Spinal cord (tissue), 10 donors: ENCODE results near the gene PHACTR3. TPM values are rescaled to one million over a fixed set of nuclear protein-coding genes. Genes with fewer than 3 reads are reported as not detected.
A peak's percentile ranks its signal among the peaks of the same experiment; 100 is the strongest.
"Not testable (repeated sequence)": the region's sequence is repeated elsewhere in the genome, so short reads cannot be mapped to it uniquely, and the experiment has no call there.

Experiments
- DNase-seq, 6 donors: peaks; one replicate each; pipeline versions ENCODE4 v3.0.0 to v3.0.0-alpha.2; 2013 to 2015; ENCODE audit warnings: low spot score in 6 of 6, low read depth in 4 of 6
- H3K27ac ChIP-seq: one replicate; pipeline ENCODE4 v1.5.1; 2013; ENCODE audit warnings: low read depth, low read length, control low read depth
- H3K27me3 ChIP-seq: one replicate; pipeline ENCODE4 v1.6.1; 2013; ENCODE audit warnings: low read length; ENCODE audit not compliant: control insufficient read depth, insufficient read depth
- H3K36me3 ChIP-seq: one replicate; pipeline ENCODE4 v1.6.1; 2013; ENCODE audit warnings: low read length; ENCODE audit not compliant: control insufficient read depth, insufficient read depth
- H3K4me1 ChIP-seq: one replicate; pipeline ENCODE4 v1.6.1; 2013; ENCODE audit warnings: low read length; ENCODE audit not compliant: control insufficient read depth, insufficient read depth
- H3K4me3 ChIP-seq: one replicate; pipeline ENCODE4 v1.5.1; 2013; ENCODE audit warnings: low read depth, low read length, control low read depth
- H3K9me3 ChIP-seq: one replicate; pipeline ENCODE4 v1.6.1; 2013; ENCODE audit warnings: low read length; ENCODE audit not compliant: control insufficient read depth, insufficient read depth
- WGBS: methylation state at CpG from one replicate; pipeline ENCODE4 v1.1.5; 2013; ENCODE audit warnings: missing lambda C conversion rate; ENCODE audit not compliant: insufficient coverage; 5-methylcytosine and 5-hydroxymethylcytosine counted together
- long read RNA-seq, 4 donors: transcript quantifications; one replicate each; lab custom pipeline, GENCODE V29; 2026
- polyA plus RNA-seq, 2 donors: library from polyadenylated mRNA; unstranded; fragments of 120-200 nt; gene quantifications; one replicate each; pipeline ENCODE4 v1.2.1, GENCODE V29; 2013; ENCODE audit not compliant: insufficient read length in 2 of 2
- total RNA-seq, 2 donors: library from RNA; depleted of rRNA in 1 of 2; stranded (reverse); fragments of 120-200 nt in 1 of 2; fragments of >200 nt in 1 of 2; gene quantifications; one replicate each; pipeline versions ENCODE4 v1.2.3 to v1.2.4, GENCODE V29; 2013 to 2014
- donor health status: healthy.

Gene PHACTR3
- 10 to 100 TPM; 23.5 to 27.9 TPM for total RNA-seq
- 10 to 100 TPM; 77.2 to 97.8 TPM for polyA plus RNA-seq
- long read RNA-seq, donor 1, transcript PHACTR3-204 (13 exons, 2,728 nt): major isoform, 27 of 42 reads
- long read RNA-seq, donor 1, transcript PHACTR3-208 (5 exons, 1,585 nt): minor isoform, 5 of 42 reads
- long read RNA-seq, donor 1, transcript PHACTR3-202 (13 exons, 2,252 nt): minor isoform, 8 of 42 reads
- long read RNA-seq, donor 1, partial matches to known transcripts: 0 of 42 reads
- long read RNA-seq, donor 1, other reads (novel, unspliced or antisense): 0 of 42 reads
- long read RNA-seq, donor 2, transcript PHACTR3-204 (13 exons, 2,728 nt): major isoform, 8 of 11 reads
- long read RNA-seq, donor 2, partial matches to known transcripts: 0 of 11 reads
- long read RNA-seq, donor 2, other reads (novel, unspliced or antisense): 0 of 11 reads
- long read RNA-seq, donor 3, partial matches to known transcripts: 0 of 8 reads
- long read RNA-seq, donor 3, other reads (novel, unspliced or antisense): 0 of 8 reads
- long read RNA-seq, donor 4, partial matches to known transcripts: 0 of 4 reads
- long read RNA-seq, donor 4, other reads (novel, unspliced or antisense): 0 of 4 reads

- H3K9me3 ChIP-seq: no peaks in the 10 kb centered on the region
- H3K4me3 ChIP-seq: peak within 1 kb of the TSS; percentile 51
- DNase-seq: peak in 5 of 6 donors; percentile 74 to 98 (median 82)
- peaks cover 6% of the 10 kb centered on the region for H3K36me3 ChIP-seq
- WGBS: 7% methylated on average over 22 of the region's 40 CpGs
- peaks cover 14% of the 10 kb centered on the region for H3K27me3 ChIP-seq
- peaks cover 36% of the 10 kb centered on the region for H3K4me1 ChIP-seq
- peak within 1 kb of the TSS; percentile 62 for H3K27ac ChIP-seq
Measured at GRCh38 chr20:59603781-59604541, at the start of gene PHACTR3. Gene PHACTR3, plus strand, starts transcription at chr20:59604540. Its CDS starts 475 bp downstream, at chr20:59605015.

- WGBS: 91% methylated on average over 24 of the region's 26 CpGs
- not testable (repeated sequence) for DNase-seq
Measured at GRCh38 chr20:59557733-59558529, 46.4 kb upstream of the PHACTR3 start.

GRCh38 chr20:59559024-59559817 lies 45.1 kb upstream of the PHACTR3 start:
- Histone ChIP-seq H3K27me3 (peaks cover 2% of the 10 kb centered on the region), H3K27ac (no peak overlapping the region), H3K9me3 (no peaks in the 10 kb centered on the region), H3K4me1 (peaks cover 3% of the 10 kb centered on the region), H3K36me3 (no peaks in the 10 kb centered on the region), H3K4me3 (no peak overlapping the region)
- no peak for DNase-seq
- WGBS: 86% methylated on average over 13 of the region's 14 CpGs

More at GRCh38 chr20:59557733-59558529, 46.4 kb upstream of the PHACTR3 start:
- not testable (repeated sequence) for H3K27ac ChIP-seq, H3K9me3 ChIP-seq, H3K36me3 ChIP-seq, H3K27me3 ChIP-seq, H3K4me1 ChIP-seq, H3K4me3 ChIP-seq

GRCh38 chr20:59559863-59560262 lies 44.5 kb upstream of the PHACTR3 start:
- Histone ChIP-seq H3K9me3 (no peaks in the 10 kb centered on the region), H3K27ac (no peak overlapping the region), H3K4me3 (no peak overlapping the region), H3K4me1 (peaks cover 3% of the 10 kb centered on the region), H3K27me3 (peaks cover 2% of the 10 kb centered on the region), H3K36me3 (no peaks in the 10 kb centered on the region)
- 100% methylated on average over 6 of the region's 7 CpGs for WGBS
- DNase-seq: no peak

- 50% methylated on average over 3 of the region's 7 CpGs for WGBS
- no peak overlapping the region for H3K4me3 ChIP-seq
Measured at GRCh38 chr20:59560588-59561227, 43.6 kb upstream of the PHACTR3 start.

GRCh38 chr20:59561228-59561605 lies 43.1 kb upstream of the PHACTR3 start:
- DNase-seq: no peak
- no peaks in the 10 kb centered on the region for H3K9me3 ChIP-seq
- no peak overlapping the region for H3K4me3 ChIP-seq
- peaks cover 2% of the 10 kb centered on the region for H3K27me3 ChIP-seq
- H3K4me1 ChIP-seq: peaks cover 3% of the 10 kb centered on the region
- WGBS: 77% methylated on average over 4 of the region's 4 CpGs
- no peaks in the 10 kb centered on the region for H3K36me3 ChIP-seq
- H3K27ac ChIP-seq: no peak overlapping the region

More at GRCh38 chr20:59560588-59561227, 43.6 kb upstream of the PHACTR3 start:
- no peaks in the 10 kb centered on the region for H3K36me3 ChIP-seq
- peaks cover 3% of the 10 kb centered on the region for H3K4me1 ChIP-seq
- H3K27ac ChIP-seq: no peak overlapping the region
- H3K27me3 ChIP-seq: peaks cover 2% of the 10 kb centered on the region
- no peaks in the 10 kb centered on the region for H3K9me3 ChIP-seq
- peak in 2 of 6 donors; percentile 47 to 54 for DNase-seq

GRCh38 chr20:59561614-59562277 lies 42.6 kb upstream of the PHACTR3 start:
- Histone ChIP-seq H3K4me3 (no peak overlapping the region), H3K27me3 (peaks cover 2% of the 10 kb centered on the region)
- 97% methylated on average over 4 of the region's 5 CpGs for WGBS

GRCh38 chr20:59564171-59564570 lies 40.2 kb upstream of the PHACTR3 start:
- DNase-seq: no peak

More at GRCh38 chr20:59561614-59562277, 42.6 kb upstream of the PHACTR3 start:
- Histone ChIP-seq H3K36me3 (no peaks in the 10 kb centered on the region), H3K27ac (no peak overlapping the region), H3K4me1 (peaks cover 3% of the 10 kb centered on the region), H3K9me3 (no peaks in the 10 kb centered on the region)
- DNase-seq: no peak

More at GRCh38 chr20:59564171-59564570, 40.2 kb upstream of the PHACTR3 start:
- no peak overlapping the region for H3K4me3 ChIP-seq
- no peak overlapping the region for H3K27ac ChIP-seq
- H3K27me3 ChIP-seq: peaks cover 2% of the 10 kb centered on the region
- peaks cover under 1% of the 10 kb centered on the region for H3K4me1 ChIP-seq
- H3K36me3 ChIP-seq: no peaks in the 10 kb centered on the region
- WGBS: 91% methylated on average over 12 of the region's 12 CpGs
- H3K9me3 ChIP-seq: no peaks in the 10 kb centered on the region
